GM21528 (cell line): Measurements from ENCODE around the gene NPAS2.

ENCODE experiments used
- ATAC-seq: cut with Tn5 transposase; IDR thresholded peaks from one replicate; pipeline ENCODE4 v1.9.1; 2021; ENCODE audit warnings: mild to moderate bottlenecking, moderate library complexity; ENCODE audit not compliant: unreplicated experiment, low FRiP score

The NPAS2 gene

DNA sequence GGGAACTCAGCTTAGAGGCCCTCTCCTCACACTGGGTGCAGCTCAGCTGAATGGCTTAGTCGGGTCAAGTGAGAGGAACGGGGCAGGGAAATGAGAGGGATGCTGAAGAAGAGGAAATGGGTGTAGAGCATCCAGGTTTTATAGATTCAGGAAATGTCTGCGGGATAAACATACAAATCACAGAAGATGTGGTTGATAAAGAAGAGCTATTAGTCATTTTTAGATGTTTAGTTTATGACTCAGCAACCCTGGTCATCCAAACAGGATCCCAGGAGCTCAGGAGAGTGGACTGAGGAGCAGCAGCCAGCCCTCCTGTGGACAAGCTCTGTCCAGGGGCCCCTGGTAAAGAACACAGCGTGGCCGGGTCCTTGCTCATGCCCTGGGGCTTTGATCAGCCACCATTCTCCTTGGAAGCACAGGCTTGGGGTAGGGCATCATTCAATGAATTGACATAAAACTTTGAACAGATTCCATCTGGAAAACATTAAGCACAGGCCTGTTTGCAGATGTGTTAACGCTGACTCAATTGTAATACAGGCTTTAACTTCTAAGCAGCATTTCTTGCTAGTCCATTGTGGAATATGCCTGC is 83.0 kb downstream of the NPAS2 start:
- no peak for ATAC-seq

DNA sequence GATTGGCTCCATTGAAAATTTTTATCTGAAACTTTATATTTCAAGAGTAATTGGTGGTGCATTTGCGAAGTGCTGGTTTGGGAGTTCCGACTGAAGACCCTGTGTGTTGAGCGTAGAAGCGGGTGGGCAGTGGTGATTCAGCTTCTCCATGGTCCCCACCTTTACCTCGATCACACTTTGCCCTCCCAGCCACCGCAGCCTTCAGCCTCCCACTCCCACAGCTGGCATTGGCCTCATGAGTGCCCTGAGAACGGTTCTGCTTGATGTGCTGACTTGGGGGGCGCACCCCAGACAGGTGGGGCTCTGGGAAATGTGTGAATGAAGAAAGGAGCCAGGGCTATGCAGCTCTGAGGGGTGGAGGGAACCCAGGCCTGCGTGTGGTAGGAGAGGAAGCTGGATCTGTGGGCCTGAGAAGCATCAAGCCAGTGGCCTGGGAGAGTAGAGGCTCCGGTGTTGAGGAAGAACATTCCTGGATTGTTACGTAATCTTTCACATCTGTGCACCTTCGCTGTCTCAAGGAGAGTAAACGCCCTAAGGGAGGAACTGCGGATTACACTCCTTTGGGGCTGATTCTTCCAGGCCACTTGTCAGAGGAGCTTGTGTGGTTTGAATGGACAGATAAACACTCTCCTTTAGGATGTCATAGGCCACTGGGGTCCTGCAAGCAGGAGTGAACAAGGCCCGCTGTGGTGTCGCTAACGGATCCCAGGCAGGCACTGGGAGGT is 83.8 kb downstream of the NPAS2 start:
- ATAC-seq = no peak

DNA sequence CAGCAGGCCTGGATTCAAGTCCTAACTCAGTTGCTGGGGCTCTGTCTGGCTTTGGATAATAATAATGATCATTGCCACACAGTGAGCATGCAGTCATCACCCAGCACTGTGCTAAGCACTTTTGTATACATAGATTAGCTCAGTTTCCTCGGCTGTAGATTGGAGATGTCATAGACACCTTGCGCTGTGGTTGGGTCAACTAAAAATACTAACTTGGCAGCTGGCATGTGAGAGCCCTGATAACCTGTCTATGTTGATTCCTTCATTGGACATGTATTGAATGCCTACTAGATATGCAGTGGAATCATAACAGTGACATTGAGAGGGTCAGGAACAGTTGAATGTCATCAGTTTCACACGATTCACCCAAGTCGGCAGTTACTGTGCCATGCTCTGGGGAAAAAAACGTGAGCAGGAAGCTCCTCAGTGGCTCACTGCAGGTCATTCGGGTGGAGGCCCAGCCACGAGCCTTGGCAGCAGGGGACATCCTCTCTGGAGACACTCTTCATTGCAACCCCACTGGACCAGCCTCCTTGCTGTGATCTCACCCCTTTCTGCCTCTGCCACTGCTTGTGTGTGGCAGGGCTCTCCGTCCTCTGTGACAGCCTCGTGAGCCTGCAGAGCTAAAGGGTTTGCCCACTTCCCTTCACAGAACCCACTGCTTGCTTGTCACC is 85.3 kb downstream of the NPAS2 start:
- no peak for ATAC-seq

DNA sequence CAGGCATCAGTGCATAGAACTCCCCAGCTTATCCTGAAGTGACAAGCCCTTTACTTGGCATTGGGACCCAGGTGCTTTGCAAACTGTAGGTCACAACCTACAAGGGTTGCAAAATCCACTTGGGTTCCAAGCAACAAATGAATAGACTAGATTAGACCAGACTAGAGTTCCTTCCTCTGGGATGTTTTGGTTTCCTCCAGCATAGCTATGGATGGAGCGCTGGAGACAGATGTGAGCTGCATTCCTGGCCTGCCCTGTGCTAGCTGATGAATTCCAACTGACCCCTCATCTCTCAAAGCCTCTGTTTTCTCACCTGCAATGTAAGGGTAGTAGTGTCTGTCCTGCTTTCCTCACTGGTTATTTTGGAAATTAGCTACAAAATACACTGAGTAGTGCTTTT is 86.2 kb downstream of the NPAS2 start:
- ATAC-seq = no peak

DNA sequence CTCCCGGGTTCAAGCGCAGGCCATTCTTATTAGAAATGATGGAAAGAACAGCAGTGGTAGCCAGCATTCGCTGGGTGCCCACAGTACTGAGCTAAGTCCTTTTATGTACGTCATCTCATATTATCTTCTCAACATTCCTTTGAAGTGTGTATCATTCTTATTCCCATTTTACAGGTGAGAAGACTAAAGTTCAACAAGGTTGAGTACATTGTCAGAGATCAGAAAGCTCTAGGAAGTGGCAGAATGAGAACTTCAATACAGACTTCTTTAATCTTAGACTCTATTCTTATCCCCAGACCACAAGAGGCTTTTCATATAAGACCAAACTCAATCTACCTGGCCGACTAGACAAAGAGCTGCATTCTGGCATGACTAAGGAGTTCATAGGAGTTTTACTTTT is 86.7 kb downstream of the NPAS2 start:
- ATAC-seq = no peak

DNA sequence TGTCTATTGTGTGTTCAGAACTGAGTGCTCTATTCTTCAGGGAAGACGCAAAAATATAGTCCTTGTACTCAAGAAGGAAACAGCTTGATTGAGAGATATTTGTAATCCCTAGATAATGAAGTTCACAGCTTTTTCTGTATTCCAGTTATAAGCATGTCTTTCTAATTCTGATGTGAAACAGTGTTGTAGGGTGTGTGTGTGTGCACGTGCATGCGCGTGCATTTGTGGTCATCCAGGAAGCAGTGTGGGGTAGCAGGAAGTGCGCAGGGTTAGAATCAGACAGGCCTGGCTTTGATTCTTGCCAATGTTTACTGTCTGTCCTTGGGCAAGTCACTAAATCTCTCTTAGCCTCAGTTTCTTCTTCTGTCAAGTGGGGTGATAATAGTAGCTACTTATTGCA is 87.9 kb downstream of the NPAS2 start:
- ATAC-seq = no peak

DNA sequence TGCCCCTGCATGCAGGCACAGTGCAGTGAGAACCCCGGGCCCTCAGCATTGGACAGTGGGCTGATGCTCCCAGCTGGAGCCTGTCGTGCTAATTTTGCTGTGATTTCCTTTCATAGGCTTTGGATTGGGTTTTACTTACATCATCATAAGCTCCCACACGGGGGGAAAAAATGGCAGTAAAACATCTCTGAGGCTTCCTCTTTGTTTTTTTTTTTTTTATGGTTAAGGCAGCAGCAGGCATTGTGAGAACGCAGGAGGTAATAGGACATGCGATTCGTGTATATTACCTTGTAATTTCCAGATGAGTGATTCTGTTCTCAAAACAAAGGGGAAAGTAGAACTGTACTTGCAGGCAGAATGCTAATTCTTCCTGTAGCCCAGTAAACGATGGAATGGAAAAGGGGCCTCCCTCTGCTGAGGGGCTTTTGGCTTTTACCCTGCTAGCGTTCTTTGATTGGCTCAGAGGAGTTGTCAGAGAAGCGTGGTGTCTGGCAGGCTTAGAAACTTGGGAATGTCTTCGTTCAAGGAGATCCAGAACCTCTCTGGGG is 89.7 kb downstream of the NPAS2 start:
- ATAC-seq = no peak

DNA sequence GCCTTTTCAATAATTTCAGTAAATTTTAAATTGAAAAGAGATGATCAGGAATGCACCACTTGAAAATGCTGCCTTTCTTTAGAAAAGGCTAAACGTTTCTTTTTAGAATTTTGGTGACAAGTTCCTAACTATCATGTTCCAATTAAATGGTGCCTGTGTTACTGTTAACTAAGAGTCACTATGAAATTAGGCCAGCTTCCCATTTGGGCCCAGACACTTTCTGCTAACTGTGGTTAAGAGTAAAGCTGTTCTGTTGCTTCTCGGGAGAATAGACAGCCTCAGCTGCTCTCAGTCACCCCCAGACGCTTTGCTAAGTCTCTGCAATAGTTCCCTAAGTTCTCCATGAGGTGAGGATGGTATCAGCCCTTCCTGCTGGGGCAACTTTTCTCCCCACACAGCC is 90.2 kb downstream of the NPAS2 start:
- ATAC-seq = no peak

DNA sequence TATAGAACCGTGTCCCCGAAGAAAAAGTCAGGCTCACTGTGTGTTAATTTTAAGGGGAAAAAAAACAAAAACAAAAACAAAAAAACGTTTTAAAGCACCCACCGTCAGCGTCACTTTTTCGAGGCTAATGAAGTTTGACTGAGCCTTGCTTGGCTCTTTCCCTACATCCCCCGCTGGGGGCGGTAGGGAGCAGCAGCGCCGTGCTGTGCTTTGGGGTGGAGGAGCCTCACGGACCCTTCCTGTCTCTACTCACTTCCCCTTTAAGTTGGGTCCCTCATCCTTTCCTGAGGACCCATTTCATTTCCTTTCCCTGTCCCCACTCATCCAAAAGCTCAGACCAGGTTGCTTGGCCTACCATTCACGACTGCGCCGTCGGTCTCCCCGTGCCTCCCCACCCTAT is 99.4 kb downstream of the NPAS2 start:
- no peak for ATAC-seq

DNA sequence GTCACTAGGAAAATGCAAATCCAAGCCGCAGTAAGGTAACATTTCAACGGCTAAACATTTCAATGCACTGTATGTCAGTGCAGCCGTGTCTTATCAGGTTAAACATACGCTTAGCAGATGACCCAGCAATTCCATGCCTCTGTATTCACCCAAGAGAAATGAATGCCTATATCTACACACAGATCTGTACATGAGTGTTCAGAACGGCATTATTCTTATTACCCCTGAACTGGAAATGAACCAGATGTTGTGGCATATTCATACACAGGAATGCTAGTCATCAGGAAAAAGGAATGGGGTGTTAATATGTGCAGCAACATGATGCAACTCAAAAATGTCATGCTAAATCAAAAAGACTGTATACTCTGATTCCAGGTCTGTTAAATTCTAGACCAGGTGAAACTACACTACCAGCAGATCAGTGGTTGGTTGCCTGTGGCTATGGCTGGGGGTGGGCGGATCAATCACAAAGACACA is 101.8 kb downstream of the NPAS2 start:
- no peak for ATAC-seq

DNA sequence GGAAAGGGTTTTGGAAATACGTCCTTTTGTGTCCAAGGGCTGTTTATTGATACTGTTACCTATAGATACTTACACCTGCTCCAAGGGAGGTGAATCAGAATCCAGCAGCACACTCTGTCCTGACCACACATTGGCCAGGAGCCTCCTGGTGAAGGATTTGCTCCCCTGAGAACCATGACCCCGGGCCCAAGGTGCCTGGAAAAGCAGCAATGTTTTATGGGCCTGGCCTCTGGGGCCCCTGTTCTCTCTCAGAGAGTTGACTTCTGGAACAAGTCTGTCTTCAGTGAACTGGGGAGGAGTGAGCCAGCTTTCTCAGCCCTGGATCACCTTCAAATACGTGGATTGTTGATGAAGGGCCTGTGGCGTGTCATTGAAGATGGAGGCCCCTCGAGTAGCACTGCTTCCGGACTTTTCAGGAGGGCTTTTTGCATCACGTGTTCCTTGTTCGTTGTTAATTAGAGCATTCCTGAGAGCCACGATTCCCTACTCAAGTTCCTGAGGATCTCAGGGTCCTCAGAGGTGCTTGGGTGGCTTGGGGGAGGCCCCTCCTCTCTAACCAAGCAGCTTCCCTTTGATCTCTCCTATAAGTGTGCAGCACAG is 103.6 kb downstream of the NPAS2 start:
- no peak for ATAC-seq

DNA sequence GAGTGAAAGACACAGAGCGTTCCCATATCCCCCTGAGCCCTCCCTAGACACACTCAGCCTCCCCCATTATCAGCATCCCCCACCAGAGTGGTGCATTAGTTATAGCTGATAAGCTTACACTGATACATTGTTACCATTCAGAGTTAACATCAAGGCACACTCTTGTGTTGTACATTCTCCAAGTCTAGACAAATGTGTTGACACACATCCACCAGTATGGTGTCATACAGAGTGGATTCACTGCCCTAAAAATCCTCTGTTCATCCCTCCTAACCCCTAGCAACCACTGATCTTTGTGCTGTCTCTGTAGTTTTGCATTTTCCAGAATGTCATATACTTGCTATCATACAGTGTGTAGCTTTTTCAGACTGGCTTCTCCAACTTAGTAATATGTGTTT is 104.2 kb downstream of the NPAS2 start:
- ATAC-seq = no peak

DNA sequence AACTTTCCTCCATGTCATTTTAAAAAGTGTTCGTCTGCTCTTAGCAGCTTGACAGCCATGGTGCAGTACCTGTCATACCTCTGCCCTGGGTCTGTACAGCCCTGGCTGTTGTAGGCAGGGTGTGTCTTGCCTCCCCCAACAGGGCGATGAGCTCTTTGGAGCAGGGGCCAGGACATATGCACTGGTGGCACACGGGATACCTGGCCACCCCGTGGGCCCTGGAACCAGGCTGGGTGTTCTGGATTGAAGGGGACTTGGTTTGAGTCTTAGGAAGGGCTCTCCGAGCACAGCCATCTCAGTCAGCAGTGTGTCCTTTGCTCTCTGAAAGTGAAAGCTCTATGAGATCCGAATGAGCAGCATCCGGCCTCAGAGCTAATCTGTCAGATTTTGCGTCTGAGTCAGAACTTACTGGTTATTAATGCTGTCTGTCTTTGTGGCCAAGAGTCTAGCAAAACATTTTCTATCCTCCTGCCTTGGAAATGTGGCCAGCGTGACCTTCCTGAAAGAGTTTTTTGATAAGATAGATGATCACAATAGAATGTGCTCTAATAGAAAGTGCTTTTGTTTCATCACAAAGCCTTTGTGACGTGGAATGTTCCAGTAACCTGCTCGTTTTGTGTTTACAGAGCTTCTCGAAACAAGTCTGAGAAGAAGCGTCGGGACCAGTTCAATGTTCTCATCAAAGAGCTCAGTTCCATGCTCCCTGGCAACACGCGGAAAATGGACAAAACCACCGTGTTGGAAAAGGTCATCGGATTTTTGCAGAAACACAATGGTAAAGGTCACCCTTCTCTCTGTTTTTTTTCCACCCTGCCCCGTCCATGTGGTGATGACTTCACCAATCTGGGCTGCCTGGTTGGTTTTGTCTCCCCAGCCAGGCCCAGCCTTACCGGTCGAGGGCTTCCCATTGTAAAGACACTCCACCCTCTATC is 104.8 kb downstream of the NPAS2 start:
- ATAC-seq = no peak

DNA sequence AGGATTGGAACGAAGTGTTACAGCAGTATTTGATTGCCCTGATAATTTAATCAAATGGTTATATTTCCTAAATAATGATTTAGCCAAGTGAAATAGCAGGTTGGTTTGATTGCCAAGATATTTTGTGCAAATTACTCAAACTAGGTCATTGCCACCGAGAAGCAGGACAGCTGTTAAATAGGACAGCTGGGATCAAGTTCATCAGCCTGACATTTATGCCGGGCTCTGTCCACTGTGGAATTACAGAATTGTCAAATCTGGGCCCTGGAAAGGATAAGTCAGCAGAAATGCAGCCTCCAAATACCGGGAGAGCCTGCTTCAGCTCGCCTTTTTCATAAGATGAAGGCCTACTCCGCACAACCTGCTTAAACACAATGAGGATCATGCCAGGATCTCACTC is 108.3 kb downstream of the NPAS2 start:
- ATAC-seq = no peak

DNA sequence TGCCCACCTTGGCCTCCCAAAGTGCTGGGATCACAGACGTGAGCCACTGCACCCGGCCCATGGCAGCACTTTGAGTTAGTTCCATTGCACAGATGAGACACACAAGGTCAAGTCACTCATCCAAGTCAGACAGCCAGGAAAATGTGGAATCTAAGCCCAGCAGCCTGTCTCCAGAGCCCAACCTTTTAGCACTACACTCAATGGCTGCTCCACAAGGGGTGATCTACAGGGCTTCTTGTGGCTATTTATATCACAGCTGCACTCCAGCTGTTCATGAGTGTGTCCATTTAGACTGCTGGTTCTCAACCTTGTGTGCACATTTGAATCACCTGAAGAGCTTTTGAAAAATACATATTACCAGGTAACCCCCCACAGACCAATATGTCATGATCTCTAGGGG is 109.2 kb downstream of the NPAS2 start:
- ATAC-seq = no peak

DNA sequence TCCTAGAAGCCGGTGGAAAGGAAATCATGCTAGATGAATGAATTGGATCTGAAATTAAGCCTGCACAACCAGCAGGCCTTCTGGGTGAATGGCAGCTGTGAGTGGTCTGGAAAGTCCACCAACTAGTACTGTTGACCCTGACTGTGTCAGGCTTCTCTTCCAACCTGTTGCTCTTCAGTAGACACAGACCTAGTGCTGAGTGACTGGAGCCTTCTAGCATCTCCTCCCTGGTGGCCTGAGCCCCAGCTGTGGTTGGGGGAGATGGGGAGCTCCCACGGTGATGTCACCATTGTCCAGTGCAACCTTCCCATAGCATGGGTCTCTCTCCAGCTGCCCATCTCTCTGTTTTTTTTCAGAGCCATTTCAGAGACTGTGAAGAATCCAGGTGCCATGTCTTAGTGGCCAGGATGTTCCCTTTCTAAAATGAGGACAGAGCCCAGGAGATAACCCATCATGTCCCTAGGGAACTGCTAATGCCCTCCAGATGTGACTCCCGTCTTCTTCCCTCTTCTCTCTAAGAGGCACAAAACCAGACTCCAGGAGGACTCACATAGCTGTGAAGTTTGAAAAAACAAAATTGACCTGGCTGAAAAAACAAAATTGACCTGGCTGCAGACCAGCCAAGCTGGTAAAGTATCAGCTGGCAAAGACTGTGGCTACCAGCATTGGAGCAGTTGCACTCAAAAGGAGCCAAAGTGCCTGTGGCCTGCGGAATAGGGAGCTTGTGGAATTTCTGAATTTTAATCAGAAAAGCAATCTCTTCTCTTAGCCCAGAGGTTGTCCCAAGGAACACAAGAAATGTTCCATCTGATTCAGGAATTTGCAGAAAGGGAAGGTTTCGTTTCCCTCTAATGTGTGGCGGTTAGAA is 114.8 kb downstream of the NPAS2 start:
- ATAC-seq = no peak

DNA sequence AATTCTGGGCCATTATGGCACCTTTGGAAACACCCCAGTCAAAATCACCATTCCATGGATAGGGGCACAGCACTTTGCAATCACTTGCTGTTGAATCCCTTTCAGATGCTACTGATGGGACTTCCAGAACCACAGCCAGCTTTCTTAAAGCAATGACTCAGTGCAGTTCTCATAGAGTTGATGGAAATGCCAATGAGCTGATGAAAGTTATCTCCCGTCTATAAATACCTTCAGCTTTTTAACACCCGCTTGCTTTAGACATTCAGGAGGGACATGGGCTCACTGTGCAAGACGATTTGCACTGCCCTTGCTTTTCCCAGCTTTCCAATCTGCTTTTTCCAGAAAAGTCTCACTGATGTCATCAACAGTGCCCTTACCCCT is 115.4 kb downstream of the NPAS2 start:
- no peak for ATAC-seq

DNA sequence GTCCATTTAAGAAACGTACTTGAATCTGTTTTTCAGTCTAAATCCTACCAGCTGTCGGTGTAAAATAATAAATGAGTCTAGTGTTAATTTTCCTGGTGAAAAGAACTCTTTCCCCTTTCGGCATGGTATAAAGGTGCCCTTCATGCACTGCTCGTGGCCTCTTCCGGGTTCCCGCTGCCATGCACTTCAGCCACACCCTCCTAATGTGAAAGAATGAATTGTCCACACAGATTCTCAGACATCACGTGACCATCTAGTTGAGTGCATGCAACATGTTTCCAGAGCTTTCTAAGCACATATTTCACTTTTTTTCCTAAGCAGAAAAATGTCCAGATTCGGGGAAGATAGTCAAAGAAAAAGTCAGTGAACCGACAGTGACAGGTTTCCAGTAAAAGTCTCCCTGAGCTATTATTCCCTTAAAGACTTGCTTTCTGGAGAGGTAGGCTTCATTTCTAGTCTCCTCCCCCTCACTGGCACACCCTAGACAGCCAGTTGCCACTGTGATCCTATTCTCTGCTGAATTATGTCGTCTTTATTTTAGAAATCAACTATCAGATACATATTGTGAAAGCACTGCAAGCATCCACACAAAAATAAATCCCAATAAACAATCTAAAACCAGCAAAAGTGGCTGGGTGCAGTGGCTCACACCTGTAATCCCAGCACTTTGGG is 116.3 kb downstream of the NPAS2 start:
- ATAC-seq = no peak
